ENCODE measurements around the gene IL17RA.

Gene IL17RA

DNA sequence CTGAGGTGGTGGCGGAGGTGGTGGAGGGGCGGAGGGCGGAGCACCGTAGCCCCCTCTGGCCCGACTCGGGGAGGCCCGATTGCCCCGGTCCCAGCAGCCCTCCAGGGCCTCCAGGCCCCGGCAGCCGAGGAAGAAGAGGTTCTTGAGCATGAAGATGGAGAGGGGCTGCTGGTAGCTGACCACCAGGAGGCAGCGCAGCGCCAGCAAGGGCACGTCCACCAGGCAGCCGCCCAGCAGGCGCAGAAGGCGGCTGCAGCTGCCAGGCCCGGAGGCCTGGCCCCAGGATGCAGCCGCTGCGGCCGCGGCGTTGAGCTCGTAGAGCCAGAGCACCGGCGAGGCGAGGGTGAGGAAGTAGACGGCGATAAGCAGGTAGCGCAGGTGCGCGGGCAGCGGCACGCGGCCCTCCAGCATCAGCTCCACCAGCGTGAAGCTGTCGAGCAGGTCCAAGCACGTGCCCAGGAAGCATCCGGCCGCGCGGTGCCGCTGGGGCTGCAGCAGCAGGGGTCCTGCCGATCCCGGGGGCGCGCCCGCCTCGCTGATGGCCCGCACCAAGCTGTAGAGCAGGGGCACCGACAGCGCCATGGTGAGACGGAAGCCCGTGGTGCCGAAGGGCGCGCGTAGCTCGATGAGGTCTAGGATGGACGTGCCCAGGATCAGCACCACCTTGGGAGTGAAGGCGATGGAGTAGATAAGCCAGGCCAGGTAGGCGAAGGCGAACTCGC lies 34.8 kb downstream of the IL17RA start:
- Mint-ChIP-seq H3K4me3 (peak overlapping the region; percentile 23), H3K36me3 (no peaks in the 10 kb centered on the region), H3K27me3 (peaks cover 71% of the 10 kb centered on the region), H3K4me1 (peaks cover 39% of the 10 kb centered on the region), H3K27ac (no peak overlapping the region), H3K9me3 (no peaks in the 10 kb centered on the region)
- ATAC-seq = no peak

DNA sequence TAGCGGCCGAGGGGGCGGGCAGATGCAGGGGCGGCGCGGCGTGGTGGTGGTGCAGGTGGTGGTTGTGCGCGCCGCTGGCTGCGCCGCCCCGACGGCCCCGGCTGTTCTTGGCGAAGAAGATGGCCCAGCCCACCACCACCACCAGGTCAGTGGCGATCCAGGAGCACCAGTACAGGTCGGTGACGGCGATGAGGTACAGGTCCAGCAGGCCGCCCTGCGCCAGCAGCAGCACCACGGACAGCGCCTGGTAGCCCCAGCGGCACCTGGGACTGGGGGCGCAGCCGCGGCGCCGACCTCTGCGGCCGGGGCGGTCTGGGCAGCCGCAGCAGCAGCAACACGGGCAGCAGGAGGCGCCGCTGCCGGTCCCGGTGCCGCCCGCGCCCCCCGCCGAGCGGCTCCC lies 35.5 kb downstream of the IL17RA start:
- Mint-ChIP-seq H3K36me3 (no peaks in the 10 kb centered on the region), H3K9me3 (no peaks in the 10 kb centered on the region), H3K27me3 (peaks cover 71% of the 10 kb centered on the region), H3K27ac (no peak overlapping the region), H3K4me1 (peaks cover 39% of the 10 kb centered on the region), H3K4me3 (no peak overlapping the region)
- peak; percentile 62 for ATAC-seq

DNA sequence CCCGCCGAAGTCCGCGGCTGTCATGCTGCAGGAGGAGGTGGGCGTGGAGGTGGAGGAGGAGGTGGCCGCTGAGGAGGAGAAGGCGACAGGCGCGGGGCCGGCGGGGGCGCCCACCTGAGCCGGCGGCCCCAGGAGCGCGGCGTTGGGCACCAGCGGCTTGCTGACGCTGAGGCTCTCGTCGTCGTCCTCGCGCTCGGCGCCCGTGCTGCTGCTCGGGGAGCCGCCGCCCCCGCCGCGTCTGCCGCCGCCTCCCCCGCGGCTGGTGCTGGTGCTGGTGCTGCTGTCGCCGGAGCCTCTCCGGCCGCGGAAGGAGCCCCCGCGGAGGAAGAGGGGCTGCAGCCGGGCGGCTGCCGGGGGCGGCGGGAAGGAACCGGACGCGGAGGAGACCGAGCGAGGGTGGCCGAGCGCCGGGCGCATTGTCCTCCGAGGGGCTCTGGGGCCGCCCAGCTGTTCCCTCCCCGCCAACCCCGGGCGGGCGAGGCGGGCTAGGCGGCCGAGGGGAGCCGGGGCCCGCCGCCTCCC lies 36.0 kb downstream of the IL17RA start:
- H3K4me1 Mint-ChIP-seq = peaks cover 35% of the 10 kb centered on the region
- no peaks in the 10 kb centered on the region for H3K36me3 Mint-ChIP-seq
- no peaks in the 10 kb centered on the region for H3K9me3 Mint-ChIP-seq
- peak; percentile 26 for ATAC-seq
- H3K27me3 Mint-ChIP-seq = peaks cover 69% of the 10 kb centered on the region
- H3K27ac Mint-ChIP-seq = no peak overlapping the region
- H3K4me3 Mint-ChIP-seq = no peak overlapping the region

DNA sequence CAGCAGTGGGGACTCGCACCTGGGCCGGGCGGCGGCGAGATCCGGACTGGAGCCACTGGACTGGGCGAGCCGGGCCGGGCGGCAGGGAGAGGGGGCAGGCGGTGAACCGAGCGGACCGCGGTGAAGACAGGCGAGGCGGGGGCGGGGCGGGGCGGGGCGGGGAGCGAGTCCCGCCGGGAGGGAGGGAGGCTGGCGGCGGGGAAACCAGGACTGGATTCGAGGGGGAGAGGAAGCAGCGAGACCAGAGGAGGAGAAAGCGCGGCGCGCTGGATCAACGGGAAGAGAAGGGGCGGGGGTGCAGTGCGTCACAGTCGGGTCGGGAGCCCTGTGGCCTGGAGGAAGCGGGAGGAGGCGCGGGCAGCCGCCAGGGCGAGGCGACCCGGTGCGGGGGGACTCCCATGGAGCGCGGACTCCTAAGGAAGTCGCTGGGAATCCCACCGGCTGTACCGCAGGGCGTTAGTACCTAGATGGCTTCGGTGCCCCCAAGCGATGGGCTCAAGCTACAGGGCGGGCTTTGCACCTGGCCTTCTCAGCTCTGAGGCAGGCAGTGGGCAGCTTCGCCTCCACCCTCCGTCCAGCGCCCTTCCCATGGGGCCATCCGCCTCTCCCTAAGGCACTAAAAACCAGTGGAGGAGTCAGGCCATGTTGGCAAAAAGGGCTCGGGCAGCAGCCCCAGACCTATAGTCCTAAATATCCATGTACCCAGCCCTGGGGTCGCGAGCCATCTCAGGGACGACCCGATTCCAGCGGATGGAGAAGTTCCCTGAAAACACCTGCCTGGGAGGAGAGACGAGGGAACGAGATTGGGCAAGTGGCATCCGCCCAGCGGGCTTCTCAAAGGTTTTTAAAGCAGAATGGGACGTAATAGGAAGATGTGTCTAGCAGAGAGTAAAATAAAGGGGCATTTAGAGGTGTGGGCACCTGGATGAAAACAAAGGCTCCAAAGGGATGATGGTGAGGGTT lies 36.7 kb downstream of the IL17RA start, which contains the start of gene TMEM121B:
TSS of gene TMEM121B (minus strand) at position 128 of the 963 bp plus-strand sequence. CDS start 233 bp downstream, outside the sequence.
- peaks cover 28% of the 10 kb centered on the region for H3K4me1 Mint-ChIP-seq
- no peak for ATAC-seq
- no peaks in the 10 kb centered on the region for H3K9me3 Mint-ChIP-seq
- H3K36me3 Mint-ChIP-seq = no peaks in the 10 kb centered on the region
- peak within 1 kb of the TSS; percentile 59 for H3K4me3 Mint-ChIP-seq
- peaks cover 61% of the 10 kb centered on the region for H3K27me3 Mint-ChIP-seq
- H3K27ac Mint-ChIP-seq = no peak within 1 kb of the TSS

DNA sequence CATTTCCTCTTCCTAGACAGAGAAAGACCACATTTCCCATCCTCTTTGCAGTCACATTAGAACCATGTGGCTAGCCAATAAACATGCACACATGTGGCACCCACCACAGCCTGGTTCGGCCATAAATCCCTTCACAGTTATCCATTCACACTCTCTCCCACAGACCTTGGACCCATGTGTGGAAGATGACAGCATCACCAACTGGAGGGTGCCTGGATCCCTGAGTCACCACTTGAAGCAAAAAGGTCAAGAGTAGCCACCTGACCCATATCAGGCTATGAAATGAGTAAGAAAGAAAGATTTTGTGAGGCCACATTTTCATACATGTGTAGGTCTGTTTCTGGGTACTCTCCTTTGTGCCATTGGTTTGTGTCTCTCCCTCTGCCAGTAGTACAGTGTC lies 45.4 kb downstream of the IL17RA start:
- Mint-ChIP-seq H3K36me3 (peaks cover 11% of the 10 kb centered on the region), H3K4me1 (no peaks in the 10 kb centered on the region), H3K9me3 (no peaks in the 10 kb centered on the region), H3K27me3 (no peaks in the 10 kb centered on the region), H3K27ac (no peak overlapping the region), H3K4me3 (no peak overlapping the region)
- no peak for ATAC-seq

DNA sequence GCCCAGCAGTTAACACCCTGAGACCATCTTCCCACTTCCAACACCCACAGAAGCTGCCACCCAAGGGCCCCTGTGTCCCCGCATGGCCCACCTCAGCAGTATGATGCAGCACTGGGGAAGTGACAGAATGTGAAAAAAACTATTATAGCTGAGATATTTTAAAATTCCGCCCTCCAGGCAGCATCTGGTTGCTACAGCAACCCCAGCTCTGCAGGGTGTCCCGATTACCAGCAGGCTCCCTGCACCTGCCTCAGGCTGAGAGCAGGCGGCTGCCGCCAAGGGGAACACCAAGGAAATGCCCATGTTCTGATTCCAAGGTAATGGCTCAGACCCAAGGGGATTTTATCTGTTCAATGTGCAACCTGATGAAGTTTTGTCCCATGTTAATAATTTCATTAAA lies 46.9 kb downstream of the IL17RA start:
- Mint-ChIP-seq H3K4me1 (no peaks in the 10 kb centered on the region), H3K9me3 (no peaks in the 10 kb centered on the region), H3K27me3 (no peaks in the 10 kb centered on the region), H3K36me3 (peaks cover 15% of the 10 kb centered on the region), H3K4me3 (no peak overlapping the region), H3K27ac (no peak overlapping the region)
- ATAC-seq = no peak

DNA sequence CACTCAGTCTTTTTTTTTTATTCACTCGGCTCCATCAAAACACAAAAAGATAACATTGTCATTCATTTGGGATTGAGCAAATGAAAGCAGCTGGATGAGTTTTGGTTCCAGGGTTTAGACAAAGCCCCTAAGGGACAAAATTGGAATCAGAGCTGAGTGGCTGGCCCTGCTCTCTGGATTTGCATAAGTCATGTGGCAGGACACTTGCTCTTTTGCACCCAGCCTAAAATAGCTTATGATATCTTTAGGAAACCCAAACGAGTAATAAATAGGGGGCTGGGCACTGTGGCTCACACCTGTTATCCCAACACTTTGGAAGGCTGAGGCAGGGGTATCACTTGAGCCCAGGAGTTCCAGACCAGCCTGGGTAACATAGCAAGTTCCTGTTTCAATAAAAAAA lies 47.3 kb downstream of the IL17RA start:
- H3K4me3 Mint-ChIP-seq = no peak overlapping the region
- no peaks in the 10 kb centered on the region for H3K9me3 Mint-ChIP-seq
- ATAC-seq = no peak
- no peaks in the 10 kb centered on the region for H3K27me3 Mint-ChIP-seq
- H3K36me3 Mint-ChIP-seq = peaks cover 19% of the 10 kb centered on the region
- no peaks in the 10 kb centered on the region for H3K4me1 Mint-ChIP-seq
- no peak overlapping the region for H3K27ac Mint-ChIP-seq

DNA sequence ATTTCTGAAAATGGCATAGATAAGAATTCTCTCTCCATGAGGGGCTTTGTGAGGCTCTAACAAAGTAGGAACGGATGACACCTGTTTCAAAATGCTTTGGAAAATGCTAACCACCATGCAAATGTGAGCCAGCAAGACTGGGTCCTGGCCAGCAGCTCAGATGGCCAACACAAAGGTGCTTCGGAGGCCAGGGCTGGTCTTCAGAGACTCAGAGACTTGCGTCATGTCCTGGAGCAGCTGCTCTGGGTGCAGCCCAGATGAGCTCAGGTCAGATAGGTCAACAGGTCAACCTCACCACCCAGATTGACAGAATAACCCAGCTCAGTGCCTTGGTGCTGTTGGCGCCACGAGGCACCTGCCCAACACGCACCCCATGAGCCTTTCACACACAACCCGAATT lies 48.3 kb downstream of the IL17RA start:
- Mint-ChIP-seq H3K4me1 (no peaks in the 10 kb centered on the region), H3K9me3 (no peaks in the 10 kb centered on the region), H3K4me3 (no peak overlapping the region), H3K36me3 (peaks cover 22% of the 10 kb centered on the region), H3K27me3 (no peaks in the 10 kb centered on the region), H3K27ac (no peak overlapping the region)
- no peak for ATAC-seq

DNA sequence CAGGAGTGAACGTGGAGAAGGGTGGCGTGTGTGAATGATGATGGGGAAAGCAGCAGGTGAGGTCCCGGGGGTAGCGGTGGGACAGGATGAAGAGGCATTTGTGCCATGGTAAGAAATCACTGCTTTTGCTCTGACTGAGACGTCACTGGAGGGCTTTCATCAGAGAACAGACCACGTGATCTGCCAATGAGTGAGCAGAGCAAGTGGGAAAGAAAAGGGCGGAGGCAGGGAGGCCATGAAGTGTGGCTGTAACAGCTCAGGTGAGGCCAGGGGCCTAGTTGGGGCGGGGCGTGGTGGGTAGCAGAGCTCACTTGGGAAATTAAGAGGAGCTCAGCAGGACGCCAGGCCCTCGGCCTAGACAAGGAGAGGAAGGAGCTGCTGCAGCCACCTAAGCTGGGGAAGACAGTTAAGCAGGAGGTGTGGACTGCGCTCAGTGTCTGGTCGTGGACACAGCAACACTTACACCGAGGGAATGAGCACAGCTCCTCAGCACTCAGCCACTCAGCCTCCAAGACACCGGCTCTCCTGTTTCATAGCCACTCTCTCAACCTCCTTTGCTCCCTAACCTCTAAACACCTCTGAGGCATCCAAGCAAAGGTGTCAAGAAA lies 50.5 kb downstream of the IL17RA start:
- no peaks in the 10 kb centered on the region for H3K9me3 Mint-ChIP-seq
- no peaks in the 10 kb centered on the region for H3K4me1 Mint-ChIP-seq
- no peak overlapping the region for H3K4me3 Mint-ChIP-seq
- ATAC-seq = no peak
- H3K36me3 Mint-ChIP-seq = peaks cover 28% of the 10 kb centered on the region
- no peak overlapping the region for H3K27ac Mint-ChIP-seq
- no peaks in the 10 kb centered on the region for H3K27me3 Mint-ChIP-seq

DNA sequence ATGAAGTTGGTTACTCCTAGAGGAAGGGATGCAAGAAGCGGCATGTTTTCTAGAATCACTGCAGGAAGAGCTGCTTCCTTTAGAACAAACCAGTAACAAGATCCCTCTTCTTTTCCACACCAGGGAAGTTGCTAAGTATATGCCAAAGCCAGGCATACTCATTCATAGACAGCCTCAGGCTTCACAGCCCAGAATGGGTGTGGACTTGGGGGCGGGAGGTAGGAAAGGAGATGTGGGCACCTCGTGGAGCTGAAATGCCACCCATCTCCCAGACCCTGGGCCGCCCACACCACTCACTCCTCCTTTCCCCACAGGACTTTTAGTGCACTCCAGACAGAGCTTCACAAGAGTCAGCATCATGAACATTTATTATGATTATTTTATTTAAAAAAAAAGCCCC lies 52.4 kb downstream of the IL17RA start:
- no peak overlapping the region for H3K4me3 Mint-ChIP-seq
- H3K27ac Mint-ChIP-seq = no peak overlapping the region
- no peaks in the 10 kb centered on the region for H3K9me3 Mint-ChIP-seq
- peaks cover 44% of the 10 kb centered on the region for H3K36me3 Mint-ChIP-seq
- ATAC-seq = no peak
- no peaks in the 10 kb centered on the region for H3K4me1 Mint-ChIP-seq
- no peaks in the 10 kb centered on the region for H3K27me3 Mint-ChIP-seq

DNA sequence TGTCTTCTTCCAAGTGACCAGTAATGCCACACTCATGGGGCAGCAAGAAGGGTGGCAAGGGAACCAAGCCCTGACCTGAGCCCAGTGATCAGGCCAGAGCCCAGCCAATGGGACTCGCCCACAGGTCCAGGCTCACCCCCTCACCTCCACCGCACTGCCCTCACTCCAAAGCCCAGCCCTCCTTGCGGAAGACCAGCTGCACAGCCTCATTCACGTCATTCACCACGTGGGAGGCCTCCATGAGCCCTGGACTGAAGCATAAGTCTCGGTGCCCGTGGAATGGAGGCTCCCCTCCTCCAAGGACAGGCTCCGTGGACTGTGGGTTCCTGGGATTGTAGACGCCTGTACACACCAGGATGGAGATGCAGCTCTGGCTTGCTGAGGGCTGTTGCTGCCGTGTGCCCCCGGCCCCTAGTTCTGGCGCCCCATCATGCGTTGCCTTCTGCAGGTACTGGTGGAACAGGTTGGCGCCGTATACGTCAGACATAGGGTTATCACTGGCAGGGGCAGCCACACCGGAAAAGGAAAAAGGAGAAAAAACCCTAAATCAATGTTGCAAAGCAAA lies 53.1 kb downstream of the IL17RA start:
- no peak overlapping the region for H3K4me3 Mint-ChIP-seq

DNA sequence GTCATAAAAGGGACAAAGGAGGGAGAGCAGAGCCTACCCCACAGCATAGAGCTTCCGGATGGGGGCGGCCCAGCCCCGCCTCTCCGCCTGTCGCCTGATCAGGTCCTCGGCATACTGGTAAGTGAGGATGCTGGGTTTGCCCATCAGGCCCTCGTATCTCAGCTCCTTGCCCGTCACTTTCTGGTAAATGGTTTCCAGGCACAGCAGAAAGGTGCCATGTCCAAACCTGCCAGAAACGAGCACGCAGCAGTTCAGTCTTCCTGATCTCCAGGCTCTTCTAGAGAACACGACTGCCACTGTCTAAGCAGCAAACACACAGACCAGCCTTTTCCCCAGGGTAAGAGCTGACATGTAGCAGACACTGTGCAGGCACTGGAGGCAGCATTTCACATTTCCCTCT lies 53.7 kb downstream of the IL17RA start:
- H3K27me3 Mint-ChIP-seq = no peaks in the 10 kb centered on the region
- H3K9me3 Mint-ChIP-seq = no peaks in the 10 kb centered on the region
- H3K27ac Mint-ChIP-seq = no peak overlapping the region
- no peak overlapping the region for H3K4me3 Mint-ChIP-seq
- H3K36me3 Mint-ChIP-seq = peaks cover 56% of the 10 kb centered on the region
- ATAC-seq = no peak
- H3K4me1 Mint-ChIP-seq = no peaks in the 10 kb centered on the region

More for the DNA sequence above, 53.1 kb downstream of the IL17RA start:
- Mint-ChIP-seq H3K4me1 (no peaks in the 10 kb centered on the region), H3K36me3 (peaks cover 51% of the 10 kb centered on the region), H3K9me3 (no peaks in the 10 kb centered on the region), H3K27me3 (no peaks in the 10 kb centered on the region), H3K27ac (no peak overlapping the region)
- no peak for ATAC-seq

DNA sequence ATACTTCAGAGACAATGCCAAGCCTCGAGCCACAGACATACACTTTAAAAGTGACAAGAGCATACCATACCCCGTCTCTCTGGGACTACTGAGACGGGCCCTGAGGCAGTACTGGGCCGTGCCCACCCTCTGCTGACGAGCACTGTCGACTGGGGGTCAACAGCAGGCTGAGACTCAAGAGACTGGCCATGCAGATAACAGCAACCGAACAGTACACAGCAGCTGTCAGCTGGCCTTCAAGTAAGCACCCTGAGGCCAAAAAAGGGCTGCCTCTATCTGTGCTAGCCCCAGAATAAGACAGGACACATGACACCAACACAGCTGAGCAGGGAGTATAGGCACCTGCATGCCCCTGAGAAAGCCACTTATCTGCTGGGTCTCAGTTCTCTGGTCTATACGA lies 55.2 kb downstream of the IL17RA start:
- no peaks in the 10 kb centered on the region for H3K4me1 Mint-ChIP-seq
- no peak overlapping the region for H3K27ac Mint-ChIP-seq
- no peak for ATAC-seq

DNA sequence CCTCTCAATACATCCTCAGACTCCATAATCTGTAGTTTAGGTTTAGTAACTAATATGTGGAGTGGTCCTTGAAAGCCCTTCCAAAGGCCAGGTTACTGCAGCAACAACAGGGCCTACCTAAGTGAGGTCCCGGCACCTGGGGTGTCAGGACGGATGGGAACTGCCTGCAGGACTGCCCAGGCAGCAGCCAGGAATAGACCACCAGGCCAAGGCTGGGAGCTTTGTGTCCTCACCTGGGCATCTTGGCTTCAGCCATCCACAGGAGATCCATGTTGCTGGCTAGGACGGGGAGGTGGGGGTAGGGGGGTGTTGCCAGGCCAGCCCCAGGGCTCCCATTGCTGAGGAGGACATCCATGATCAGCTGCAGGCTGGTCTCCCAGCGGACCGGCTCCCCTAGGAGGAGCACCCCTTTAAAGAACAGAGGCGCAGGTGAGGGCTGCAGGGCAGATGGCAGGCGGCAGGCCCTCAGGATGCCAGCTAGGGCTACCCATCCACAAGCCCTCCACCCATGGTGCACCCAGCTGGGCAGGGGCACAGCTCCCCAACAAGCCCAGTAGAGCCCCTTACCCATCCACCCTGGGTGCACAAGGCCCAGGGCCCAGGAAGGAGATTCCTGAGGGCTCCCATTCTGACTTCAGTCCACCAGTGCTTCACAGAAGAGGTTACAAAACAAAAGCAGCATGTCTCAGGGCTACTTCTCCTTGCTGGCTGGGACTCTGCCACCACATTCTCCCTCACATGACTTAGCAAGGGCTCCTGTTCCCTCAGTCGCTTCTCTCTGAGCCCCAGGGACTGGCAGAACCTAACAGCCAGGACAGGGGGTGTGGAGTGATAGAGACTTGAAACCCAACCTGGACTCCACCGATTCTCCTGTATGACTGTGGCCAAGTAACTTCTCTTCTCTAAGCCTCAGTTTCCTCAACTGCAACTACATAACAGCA lies 56.3 kb downstream of the IL17RA start:
- Mint-ChIP-seq H3K36me3 (peaks cover 47% of the 10 kb centered on the region), H3K4me3 (no peak overlapping the region), H3K27ac (no peak overlapping the region), H3K27me3 (no peaks in the 10 kb centered on the region), H3K4me1 (peaks cover 3% of the 10 kb centered on the region), H3K9me3 (no peaks in the 10 kb centered on the region)
- no peak for ATAC-seq

More for the DNA sequence above, 55.2 kb downstream of the IL17RA start:
- Mint-ChIP-seq H3K4me3 (no peak overlapping the region), H3K36me3 (peaks cover 51% of the 10 kb centered on the region), H3K27me3 (no peaks in the 10 kb centered on the region), H3K9me3 (no peaks in the 10 kb centered on the region)
